GM21515 (cell line): Measurements from ENCODE around the gene SERINC5.
"Not testable (repeated sequence)": the region's sequence is repeated elsewhere in the genome, so short reads cannot be mapped to it uniquely, and the experiment has no call there.

Experiments used
- ATAC-seq: cut with Tn5 transposase; IDR thresholded peaks from one replicate; pipeline ENCODE4 v1.9.1; 2021; ENCODE audit not compliant: unreplicated experiment

The SERINC5 gene

DNA sequence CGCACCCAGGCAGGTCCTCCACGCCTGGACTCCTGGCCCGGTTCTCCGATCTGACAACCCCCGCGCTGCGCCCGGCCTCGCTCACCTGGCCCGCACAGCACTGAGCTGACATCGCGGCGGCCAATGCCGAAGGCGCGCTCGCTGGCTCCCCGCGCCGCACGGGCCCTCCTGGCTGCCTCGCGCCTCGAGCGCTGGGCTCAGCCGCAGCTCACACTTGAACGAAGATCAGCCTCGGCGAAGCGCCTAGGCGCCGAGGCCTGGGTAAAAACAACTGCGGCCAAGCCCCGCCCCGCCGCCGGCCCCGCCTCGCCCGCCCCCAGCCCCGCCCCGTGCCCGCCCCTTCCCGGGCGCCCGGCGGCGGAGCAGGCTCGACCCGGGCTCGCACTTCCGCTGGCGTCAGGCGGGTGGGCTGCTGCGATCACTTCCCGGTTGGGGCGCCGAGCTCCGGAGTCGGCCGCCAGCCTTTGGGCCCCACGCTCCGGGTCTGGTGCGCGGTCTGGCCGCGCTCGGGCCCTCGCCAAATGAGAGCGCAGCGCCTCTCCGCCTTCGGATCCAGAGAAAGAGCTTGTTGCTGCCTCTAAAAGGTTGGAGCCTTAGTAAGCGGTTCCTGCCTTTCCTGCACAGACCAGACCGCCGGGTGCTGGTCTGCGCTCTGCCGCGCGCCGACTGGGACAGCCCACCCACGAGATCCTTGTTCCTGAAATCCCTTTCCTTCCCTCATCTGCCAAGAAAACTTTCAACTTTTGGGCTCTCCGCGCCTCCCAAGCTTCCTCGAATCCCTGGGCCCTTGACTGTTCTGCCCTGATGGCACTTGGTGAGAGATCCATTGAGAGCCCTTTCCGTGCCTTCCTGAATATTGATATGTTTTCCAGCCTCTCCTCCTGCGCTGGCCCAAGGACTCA lies at the start of gene SERINC5:
Gene SERINC5, minus strand, starts transcription at position 238 of the 902 bp plus-strand sequence. Its CDS starts 126 bp downstream, at position 112.
- ATAC-seq, result peak; percentile 81

DNA sequence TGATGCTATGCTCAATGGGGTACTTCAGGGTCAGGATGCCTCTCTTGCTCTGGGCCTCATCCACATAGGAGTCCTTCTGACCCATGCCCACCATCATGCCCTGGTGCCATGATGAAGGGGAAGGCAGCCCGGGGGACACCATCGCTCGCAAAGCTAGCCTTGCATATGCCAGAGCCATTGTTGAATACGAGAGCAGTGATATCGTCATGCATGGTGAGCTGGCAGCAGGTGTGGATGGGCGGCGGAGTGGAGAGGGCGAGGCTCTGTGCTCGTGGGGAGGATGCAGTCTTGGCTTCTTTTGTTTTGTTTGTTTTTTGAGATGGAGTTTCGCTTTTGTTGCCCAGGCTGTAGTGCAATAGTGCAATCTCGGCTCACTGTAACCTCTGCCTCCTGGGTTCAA lies 46.8 kb upstream of the SERINC5 start:
- ATAC-seq, result no peak

DNA sequence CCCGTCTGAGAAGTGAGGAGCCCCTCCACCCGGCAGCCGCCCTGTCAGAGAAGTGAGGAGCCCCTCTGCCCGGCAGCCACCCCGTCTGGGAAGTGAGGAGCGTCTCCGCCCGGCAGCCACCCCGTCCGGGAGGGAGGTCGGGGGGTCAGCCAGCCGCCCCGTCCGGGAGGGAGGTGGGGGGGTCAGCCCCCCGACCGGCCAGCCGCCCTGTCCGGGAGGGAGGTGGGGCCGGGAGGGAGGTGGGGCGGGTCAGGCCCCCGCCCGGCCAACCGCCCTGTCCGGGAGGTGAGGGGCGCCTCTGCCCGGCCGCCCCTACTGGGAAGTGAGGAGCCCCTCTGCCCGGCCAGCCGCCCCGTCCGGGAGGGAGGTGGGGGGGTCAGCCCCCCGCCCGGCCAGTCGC lies 45.5 kb upstream of the SERINC5 start:
- not testable (repeated sequence) for ATAC-seq

DNA sequence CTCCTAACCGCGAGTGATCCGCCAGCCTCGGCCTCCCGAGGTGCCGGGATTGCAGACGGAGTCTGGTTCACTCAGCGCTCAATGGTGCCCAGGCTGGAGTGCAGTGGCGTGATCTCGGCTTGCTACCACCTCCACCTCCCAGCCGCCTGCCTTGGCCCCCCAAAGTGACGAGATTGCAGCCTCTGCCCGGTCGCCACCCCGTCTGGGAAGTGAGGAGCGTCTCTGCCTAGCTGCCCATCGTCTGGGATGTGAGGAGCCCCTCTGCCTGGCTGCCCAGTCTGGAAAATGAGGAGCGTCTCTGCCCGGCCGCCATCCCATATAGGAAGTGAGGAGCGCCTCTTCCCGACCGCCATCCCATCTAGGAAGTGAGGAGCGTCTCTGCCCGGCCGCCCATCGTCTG lies 44.9 kb upstream of the SERINC5 start:
- not testable (repeated sequence) for ATAC-seq

DNA sequence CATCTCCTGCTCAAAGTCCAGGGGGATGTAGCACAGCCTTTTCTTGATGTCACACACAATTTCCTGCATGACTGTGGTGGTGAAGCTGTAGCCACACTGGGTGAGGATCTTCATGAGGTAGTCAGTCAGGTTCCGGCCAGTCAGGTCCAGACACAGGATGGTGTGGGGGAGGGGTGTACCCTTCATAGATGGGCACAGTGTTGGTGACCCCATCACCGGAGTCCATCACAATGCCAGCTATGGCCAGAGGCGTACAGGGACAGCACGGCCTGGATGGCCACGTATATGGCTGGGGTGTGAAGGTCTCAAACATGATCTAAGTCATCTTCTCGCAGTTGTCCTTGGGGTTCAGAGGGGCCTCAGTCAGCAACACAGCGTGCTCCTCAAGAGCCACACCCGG lies 44.3 kb upstream of the SERINC5 start:
- ATAC-seq, result no peak

DNA sequence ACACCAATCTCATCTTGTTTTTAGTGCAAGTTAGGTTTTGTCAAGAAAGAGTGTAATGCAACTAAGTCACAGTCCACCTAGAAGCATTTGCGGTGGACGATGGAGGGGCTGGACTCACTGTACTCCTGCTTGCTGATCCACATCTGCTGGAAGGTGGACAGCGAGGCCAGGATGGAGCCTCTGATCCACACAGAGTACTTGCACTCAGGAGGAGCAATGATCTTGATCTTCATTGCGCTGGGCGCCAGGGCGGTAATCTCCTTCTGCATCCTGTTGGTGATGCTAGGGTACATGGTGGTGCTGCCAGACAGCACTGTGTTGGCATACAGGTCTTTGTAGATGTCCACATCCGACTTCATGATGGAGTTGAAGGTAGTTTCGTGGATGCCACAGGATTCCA lies 43.8 kb upstream of the SERINC5 start:
- no peak for ATAC-seq

DNA sequence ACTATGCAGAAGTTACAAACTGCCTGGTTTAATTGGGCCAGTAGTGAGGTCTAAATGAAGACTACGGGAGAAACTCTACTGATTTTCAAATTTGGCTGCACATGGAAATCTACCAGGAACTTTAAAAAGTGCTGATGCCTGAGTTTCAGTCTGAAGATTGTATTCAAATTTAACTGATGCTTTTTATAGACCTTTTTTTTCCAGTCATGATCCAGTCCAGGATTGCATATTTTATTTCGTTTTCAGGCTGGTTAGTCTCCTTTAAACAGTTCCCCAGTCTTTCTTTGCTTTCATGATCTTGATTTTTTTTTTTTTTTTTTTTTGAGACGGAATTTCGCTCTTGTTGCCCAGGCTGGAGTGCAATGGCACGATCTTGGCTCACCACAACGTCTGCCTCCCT lies 40.3 kb upstream of the SERINC5 start:
- ATAC-seq, result no peak

DNA sequence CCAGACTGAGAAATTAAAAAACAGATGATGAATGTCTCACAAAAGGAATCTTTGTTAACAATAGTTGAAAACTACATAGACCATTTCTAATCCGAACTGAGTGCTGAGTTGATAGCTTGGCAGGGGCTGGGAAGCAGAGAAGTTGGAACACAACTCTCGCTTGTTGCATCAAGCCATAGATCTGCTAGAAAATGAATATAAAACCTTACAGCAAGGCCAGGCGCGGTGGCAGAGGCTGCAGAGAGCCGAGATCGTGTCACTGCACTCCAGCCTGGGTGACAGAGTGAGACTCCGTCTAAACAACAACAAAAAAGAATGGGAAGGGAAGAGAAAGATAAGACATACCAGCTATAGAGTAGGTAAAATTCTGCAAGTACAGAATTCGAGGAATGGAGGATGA lies 35.9 kb upstream of the SERINC5 start:
- no peak for ATAC-seq

DNA sequence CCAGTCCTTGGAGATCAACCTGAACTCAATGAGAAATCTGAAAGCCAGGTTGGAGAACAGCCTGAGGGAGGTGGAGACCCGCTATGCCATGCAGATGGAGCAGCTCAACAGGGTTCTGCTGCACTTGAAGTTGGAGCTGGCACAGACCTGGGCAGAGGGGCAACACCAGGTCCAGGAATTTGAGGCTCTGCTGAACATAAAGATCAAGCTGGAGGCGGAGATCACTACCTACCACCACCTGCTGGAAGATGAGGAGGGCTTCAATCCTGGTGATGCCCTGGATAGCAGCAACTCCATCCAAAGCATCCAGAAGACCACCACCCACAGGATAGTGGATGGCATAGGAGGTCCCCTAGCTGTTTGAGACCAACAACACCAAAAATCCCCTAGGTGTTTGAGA lies 33.5 kb upstream of the SERINC5 start:
- ATAC-seq, result no peak

DNA sequence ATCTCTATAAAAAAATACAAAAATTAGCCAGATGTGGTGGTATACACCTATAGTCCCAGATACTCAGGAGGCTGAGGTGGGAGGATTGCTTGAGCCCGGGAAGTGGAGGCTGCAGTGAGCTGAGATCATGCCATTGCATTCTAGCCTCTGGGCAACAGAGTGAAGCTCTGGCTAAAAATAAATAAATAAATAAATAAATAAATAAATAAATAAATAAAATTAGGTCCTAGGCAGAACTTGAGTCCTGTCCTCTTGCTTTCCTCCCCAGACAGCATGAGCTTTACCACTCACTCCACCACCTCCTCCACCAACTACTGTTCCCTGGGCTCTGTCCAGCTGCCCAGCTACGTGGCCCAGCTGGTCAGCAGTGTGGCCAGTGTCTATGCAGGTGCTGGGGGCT lies 32.3 kb upstream of the SERINC5 start:
- ATAC-seq, result no peak

DNA sequence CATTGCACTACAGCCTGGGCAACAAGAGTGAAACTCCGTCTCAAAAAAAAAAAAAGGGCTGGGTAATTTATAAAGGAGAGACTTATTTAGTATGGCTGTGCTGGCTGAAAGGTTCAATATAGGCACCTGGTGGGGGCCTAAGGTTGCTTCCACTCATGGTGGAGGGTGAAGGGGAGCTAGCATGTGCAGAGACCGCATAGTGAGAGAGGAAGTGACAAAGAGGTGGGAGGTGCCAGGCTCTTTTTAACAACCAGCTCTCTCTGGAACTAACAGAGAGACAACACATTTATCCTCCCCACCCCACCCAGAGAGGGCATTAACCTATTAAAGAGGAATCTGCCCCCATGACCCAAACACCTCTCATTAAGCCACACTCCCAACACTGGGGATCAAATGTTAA lies 28.9 kb upstream of the SERINC5 start:
- ATAC-seq, result no peak

DNA sequence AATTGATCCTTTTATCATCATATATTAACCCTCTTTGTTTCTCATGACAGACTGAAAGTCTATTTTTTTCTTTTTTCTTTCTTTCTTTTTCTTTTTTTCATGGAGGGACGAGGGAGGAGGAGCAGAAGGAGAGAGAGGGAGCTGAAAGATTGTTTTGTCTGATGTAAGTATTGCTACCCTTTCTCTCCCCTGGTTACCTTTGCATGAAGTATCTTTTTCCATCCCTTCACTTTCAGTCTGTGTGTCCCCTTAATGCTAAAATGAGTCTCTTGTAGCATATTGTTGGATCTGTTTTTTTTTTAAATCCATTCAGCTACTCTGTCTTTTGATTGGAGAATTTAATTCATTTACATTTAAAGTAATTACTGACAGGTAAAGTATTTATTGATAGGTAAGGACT lies 27.5 kb upstream of the SERINC5 start:
- ATAC-seq, result no peak

DNA sequence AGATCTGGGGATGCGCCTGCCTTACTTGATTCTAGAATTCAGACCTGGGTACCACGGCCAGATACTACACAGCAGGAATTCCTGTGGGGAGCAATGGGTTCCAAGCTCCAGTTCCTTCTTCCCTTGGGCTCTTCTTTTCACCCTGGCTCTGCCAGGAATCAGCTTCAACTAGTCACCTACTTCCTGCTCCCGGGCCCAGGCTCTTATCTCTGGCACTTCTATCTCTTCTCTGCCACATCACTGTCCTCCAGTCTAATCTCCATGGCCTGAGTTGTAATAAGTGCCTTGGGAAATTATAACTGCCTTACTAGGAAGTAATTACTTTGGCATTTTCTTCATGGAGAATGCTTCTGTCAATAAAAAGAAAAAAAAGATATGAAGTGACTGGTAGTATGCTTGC lies 26.2 kb upstream of the SERINC5 start:
- ATAC-seq, result no peak

DNA sequence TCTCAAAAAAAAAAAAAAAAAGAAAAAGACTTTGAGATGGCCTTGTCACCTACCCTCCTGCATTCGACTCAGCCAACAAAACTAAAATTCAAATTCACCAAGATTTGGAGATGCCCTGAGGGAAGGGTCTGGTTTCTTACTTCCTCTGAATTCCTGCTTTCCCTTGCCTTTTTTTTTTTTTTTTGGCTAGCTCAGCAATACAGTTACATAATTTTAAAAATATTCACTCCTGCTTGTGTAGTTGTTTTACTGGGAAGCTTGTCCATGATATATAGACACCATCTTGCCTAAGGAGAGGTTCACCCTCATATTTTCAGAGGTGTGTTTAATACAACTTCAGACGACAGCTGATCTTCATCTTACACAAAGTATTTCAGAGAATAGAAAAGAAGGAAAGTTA lies 21.3 kb upstream of the SERINC5 start:
- ATAC-seq, result no peak

DNA sequence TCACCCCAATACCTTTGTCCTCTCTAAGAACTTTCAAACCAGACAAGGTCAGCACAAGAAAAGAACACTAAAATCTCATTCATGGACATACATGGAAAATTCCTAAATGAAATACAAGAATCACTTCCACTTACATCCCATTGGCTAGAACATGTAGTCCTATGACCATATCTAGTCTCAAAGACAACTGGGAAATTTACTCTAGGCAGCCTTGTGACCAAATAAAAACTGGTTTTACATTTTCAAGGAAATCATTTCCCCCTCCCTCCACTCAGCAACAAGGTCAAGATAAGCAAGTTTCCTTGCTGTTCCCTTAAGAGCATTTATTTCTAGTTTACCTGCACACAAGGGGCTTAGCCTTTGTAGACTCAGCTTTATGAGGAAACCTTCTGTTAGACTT lies 20.3 kb upstream of the SERINC5 start:
- ATAC-seq, result no peak

DNA sequence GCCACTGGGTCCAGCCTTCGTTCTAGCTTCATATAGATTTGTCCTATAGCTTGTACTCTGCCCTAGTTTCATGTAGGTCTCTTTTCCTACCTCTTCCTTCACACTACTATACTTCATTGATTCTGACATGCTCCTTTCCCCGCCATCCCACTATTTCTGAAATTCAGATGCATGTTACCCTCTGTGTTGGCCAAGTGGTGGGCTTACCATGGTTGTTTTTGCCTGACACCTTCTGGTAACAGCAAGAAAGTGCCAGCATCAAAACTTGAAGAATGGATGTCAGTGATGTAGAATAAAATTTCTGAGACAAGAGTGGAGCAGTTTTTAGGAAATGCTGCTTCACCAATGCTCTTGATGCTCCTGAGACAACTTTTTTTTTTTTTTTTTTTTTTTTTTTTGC lies 19.5 kb upstream of the SERINC5 start:
- ATAC-seq, result no peak

DNA sequence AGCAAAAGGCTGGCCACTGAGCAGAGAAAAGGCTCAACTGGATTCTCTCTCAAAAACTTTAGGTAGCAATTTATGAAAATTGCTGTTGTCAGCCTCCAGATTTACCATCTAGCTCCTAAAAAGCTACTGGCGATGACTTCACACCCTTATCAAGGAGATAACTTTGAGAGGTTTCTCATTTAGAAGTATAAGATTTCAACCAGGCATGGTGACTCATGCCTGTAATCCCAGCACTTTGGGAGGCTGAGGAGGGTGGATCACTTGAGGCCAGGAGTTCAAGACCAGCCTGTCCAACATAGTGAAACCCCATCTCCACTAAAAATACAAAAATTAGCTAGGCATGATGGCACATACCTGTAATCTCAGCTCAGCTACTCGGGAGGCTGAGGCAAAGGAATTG lies 14.7 kb upstream of the SERINC5 start:
- not testable (repeated sequence) for ATAC-seq

DNA sequence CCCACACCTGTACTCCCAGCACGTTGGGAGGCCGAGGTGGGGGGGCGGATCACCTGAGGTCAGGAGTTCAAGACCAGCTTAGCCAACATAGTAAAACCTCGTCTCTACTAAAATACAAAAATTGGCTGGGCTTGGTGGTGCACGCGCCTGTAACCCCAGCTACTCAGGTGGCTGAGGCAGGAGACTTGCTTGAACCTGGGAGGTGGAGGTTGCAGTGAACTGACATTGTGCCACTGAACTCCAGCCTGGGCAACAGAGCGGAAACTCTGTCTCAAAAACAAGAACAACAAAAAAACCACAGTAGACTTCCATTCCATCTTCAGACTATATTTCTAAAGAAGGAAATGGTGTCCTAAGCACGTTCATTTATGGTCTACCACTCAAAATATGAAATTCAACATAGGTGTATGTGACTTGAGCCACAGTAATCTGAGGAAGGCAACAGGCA lies 14.2 kb upstream of the SERINC5 start:
- ATAC-seq, result no peak

DNA sequence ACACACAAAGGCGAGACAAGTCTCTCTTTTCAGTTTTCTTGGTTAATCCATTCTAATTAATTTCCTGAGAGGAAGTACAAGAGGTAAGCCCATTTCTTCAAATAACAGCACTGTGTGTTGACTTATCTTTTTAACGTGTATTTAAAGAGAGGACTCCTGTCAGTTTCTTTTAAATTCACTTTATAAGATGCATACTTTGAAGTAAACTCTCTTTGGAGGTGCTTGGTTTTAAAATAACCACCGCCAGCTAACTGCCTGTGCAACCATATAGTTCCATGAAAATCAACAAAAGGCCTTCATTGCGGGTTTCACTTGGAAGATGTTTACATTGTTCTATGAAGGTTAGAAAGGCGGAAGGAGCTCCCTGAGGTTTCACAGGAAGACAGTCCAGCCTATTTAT lies 13.1 kb upstream of the SERINC5 start:
- no peak for ATAC-seq

DNA sequence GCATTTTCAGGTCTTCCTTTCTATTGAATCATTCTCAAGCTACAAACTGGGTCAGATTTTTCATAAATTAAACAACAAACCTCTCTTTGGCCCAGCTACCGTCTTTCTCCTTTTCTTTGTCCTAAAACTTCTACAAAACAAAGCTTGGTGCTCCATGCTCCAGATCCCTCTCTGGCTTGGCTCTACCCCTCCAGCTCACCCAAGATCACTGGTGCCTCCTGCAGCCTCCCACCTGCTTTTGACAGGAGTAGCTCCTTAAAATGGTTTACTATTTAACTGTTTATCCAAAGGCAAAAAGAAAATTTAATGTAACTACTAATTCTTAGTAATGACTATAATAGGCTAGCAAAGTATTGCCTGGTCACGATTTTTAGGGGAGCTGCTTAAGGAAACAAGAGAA lies 10.7 kb upstream of the SERINC5 start:
- ATAC-seq, result no peak

DNA sequence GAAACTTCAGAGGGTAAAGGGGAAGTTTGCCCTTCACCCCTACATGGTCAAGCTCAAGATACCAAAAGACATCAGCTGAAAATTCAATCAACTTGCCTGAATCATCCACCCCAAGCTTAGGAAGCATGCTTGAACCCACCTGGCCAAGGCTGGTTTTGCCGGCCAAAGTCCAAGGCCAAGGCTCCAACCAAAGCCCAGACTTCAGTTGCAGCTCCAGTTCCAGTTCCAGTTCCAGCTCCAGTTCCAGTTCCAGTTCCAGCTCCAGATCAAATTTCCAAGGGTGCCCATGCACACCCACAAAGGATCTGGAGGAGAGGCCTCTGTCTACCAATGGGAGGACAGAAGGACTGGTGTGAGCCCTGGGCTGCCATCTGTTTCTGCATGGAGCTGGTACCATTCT lies 4.6 kb upstream of the SERINC5 start:
- ATAC-seq, result no peak

DNA sequence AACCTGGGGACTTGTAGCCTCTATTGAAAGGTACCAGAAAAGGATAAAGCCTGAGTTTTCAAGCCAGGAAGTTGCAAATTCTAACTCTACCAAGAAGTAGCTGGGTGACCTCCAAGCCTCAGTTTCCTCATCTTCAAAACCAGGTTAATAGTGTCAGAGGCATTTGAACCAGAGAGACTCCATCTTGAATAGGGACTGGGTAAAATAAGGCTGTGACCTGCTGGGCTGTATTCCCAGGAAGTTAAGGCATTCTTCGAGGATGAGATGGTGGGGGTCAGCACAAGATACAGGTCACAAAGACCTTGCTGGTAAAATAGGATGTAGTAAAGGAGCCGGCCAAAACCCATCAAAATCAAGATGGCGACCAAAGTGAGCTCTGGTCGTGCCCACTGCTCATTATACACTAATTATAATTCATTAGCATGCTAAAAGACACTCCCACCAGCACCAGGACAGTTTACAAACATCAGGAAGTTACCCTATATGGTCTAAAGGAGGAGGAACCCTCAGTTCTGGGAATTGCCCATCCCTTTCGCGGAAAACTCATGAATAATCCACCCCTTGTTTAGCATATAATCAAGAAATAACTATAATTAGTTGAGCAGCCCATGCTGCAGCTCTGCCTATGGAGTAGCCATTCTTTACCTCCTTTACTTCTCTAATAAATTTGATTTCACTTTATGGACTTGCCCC lies 3.8 kb upstream of the SERINC5 start:
- no peak for ATAC-seq
